Large intestine (tissue), 3 donors: Measurements from ENCODE around the gene REM2. TPM values are rescaled to one million over a fixed set of nuclear protein-coding genes. Genes with fewer than 3 reads are reported as not detected.
A peak's percentile ranks its signal among the peaks of the same experiment; 100 is the strongest.

ENCODE experiments used
- DNase-seq, 2 donors: peaks; one replicate each; pipeline versions ENCODE4 v3.0.0 to v3.0.0-alpha.2; 2013
- H3K27ac ChIP-seq: one replicate; pipeline ENCODE4 v1.5.1; 2013; ENCODE audit warnings: low read length
- H3K27me3 ChIP-seq: 2 replicates; pipeline ENCODE4 v1.6.1; 2013; ENCODE audit warnings: low read length; ENCODE audit not compliant: control insufficient read depth, insufficient read depth
- H3K36me3 ChIP-seq: 2 replicates; pipeline ENCODE4 v1.6.1; 2013; ENCODE audit warnings: low read length; ENCODE audit not compliant: control insufficient read depth, insufficient read depth
- H3K4me1 ChIP-seq: one replicate; pipeline ENCODE4 v1.6.1; 2013; ENCODE audit warnings: low read length; ENCODE audit not compliant: control insufficient read depth, insufficient read depth
- H3K4me3 ChIP-seq: one replicate; pipeline ENCODE4 v1.5.1; 2013; ENCODE audit warnings: low read length
- H3K9me3 ChIP-seq: one replicate; pipeline ENCODE4 v1.6.1; 2013; ENCODE audit warnings: mild to moderate bottlenecking, low read depth, low read length, moderate library complexity; ENCODE audit not compliant: control insufficient read depth
- WGBS: methylation state at CpG from one replicate; pipeline ENCODE4 v1.1.5; 2013; ENCODE audit warnings: low lambda C conversion rate; ENCODE audit not compliant: insufficient coverage; 5-methylcytosine and 5-hydroxymethylcytosine counted together
- polyA plus RNA-seq: library from polyadenylated mRNA; unstranded; fragments of 120-200 nt; gene quantifications from one replicate; pipeline ENCODE4 v1.2.1, GENCODE V29; 2013

The REM2 gene
- polyA plus RNA-seq, 1 donor, result 0.72 TPM

GRCh38 chr14:22875003-22875747 is 7.8 kb upstream of the REM2 start:
- Histone ChIP-seq H3K9me3 (no peaks in the 10 kb centered on the region), H3K27me3 (no peaks in the 10 kb centered on the region), H3K27ac (no peak overlapping the region), H3K4me3 (no peak overlapping the region), H3K4me1 (peaks cover 13% of the 10 kb centered on the region), H3K36me3 (peaks cover 61% of the 10 kb centered on the region)
- WGBS, result no CpG with 5 or more reads among the region's 15 CpGs
- no peak for DNase-seq

- H3K4me1 ChIP-seq, result peaks cover 7% of the 10 kb centered on the region
- no peak overlapping the region for H3K27ac ChIP-seq
- no peaks in the 10 kb centered on the region for H3K27me3 ChIP-seq
- H3K9me3 ChIP-seq, result no peaks in the 10 kb centered on the region
- H3K4me3 ChIP-seq, result no peak overlapping the region
- H3K36me3 ChIP-seq, result peaks cover 61% of the 10 kb centered on the region
- no CpG with 5 or more reads among the region's 20 CpGs for WGBS
- DNase-seq, result no peak
Measured at GRCh38 chr14:22875748-22876319, 7.2 kb upstream of the REM2 start.

GRCh38 chr14:22877000-22877501 is 6.0 kb upstream of the REM2 start:
- Histone ChIP-seq H3K4me1 (peaks cover 6% of the 10 kb centered on the region), H3K36me3 (peaks cover 61% of the 10 kb centered on the region)
- no CpG with 5 or more reads among the region's 22 CpGs for WGBS

GRCh38 chr14:22878271-22879246 is 4.5 kb upstream of the REM2 start:
- H3K4me3 ChIP-seq, result no peak overlapping the region
- peaks cover 2% of the 10 kb centered on the region for H3K27me3 ChIP-seq
- H3K27ac ChIP-seq, result no peak overlapping the region
- no peak for DNase-seq
- no CpG with 5 or more reads among the region's 8 CpGs for WGBS
- peaks cover 12% of the 10 kb centered on the region for H3K4me1 ChIP-seq
- no peaks in the 10 kb centered on the region for H3K9me3 ChIP-seq
- peaks cover 56% of the 10 kb centered on the region for H3K36me3 ChIP-seq

More at GRCh38 chr14:22877000-22877501, 6.0 kb upstream of the REM2 start:
- Histone ChIP-seq H3K27ac (no peak overlapping the region), H3K4me3 (no peak overlapping the region), H3K9me3 (no peaks in the 10 kb centered on the region), H3K27me3 (no peaks in the 10 kb centered on the region)
- no peak for DNase-seq

- no peak overlapping the region for H3K4me3 ChIP-seq
- H3K27ac ChIP-seq, result no peak overlapping the region
- WGBS, result 44% methylated on average over 3 of the region's 7 CpGs
Measured at GRCh38 chr14:22882064-22882463, 958 bp upstream of the REM2 start.

GRCh38 chr14:22882529-22883172 is 371 bp upstream of the REM2 start:
- no peak overlapping the region for H3K4me3 ChIP-seq
- H3K36me3 ChIP-seq, result peaks cover 18% of the 10 kb centered on the region
- DNase-seq, result peak in 1 of 2 donors; percentile 72
- H3K27ac ChIP-seq, result no peak overlapping the region
- WGBS, result no CpG with 5 or more reads among the region's 6 CpGs
- peaks cover 2% of the 10 kb centered on the region for H3K27me3 ChIP-seq
- peaks cover 30% of the 10 kb centered on the region for H3K4me1 ChIP-seq
- peaks cover 3% of the 10 kb centered on the region for H3K9me3 ChIP-seq

More at GRCh38 chr14:22882064-22882463, 958 bp upstream of the REM2 start:
- peaks cover 3% of the 10 kb centered on the region for H3K9me3 ChIP-seq
- peaks cover 30% of the 10 kb centered on the region for H3K4me1 ChIP-seq
- H3K27me3 ChIP-seq, result peaks cover 2% of the 10 kb centered on the region
- peaks cover 23% of the 10 kb centered on the region for H3K36me3 ChIP-seq
- no peak for DNase-seq

GRCh38 chr14:22884076-22884737 is 1.2 kb downstream of the REM2 start:
- no peak for DNase-seq
- Histone ChIP-seq H3K9me3 (peaks cover 3% of the 10 kb centered on the region), H3K27me3 (peaks cover 2% of the 10 kb centered on the region), H3K36me3 (peaks cover 2% of the 10 kb centered on the region), H3K4me3 (no peak overlapping the region), H3K27ac (peak overlapping the region; percentile 69), H3K4me1 (peaks cover 30% of the 10 kb centered on the region)
- WGBS, result no CpG with 5 or more reads among the region's 7 CpGs

GRCh38 chr14:22884738-22885523 is 1.9 kb downstream of the REM2 start:
- Histone ChIP-seq H3K36me3 (no peaks in the 10 kb centered on the region), H3K9me3 (peaks cover 3% of the 10 kb centered on the region), H3K27me3 (peaks cover 2% of the 10 kb centered on the region), H3K4me3 (no peak overlapping the region), H3K4me1 (peaks cover 30% of the 10 kb centered on the region), H3K27ac (peak overlapping the region; percentile 89)
- DNase-seq, result peak; percentile 93 to 98
- no CpG with 5 or more reads among the region's 11 CpGs for WGBS

GRCh38 chr14:22885975-22886374 is 3.0 kb downstream of the REM2 start:
- H3K27me3 ChIP-seq, result peaks cover 2% of the 10 kb centered on the region
- no CpG with 5 or more reads among the region's 21 CpGs for WGBS
- no peak for DNase-seq
- H3K36me3 ChIP-seq, result no peaks in the 10 kb centered on the region
- H3K9me3 ChIP-seq, result peaks cover 3% of the 10 kb centered on the region
- peak overlapping the region; percentile 89 for H3K27ac ChIP-seq
- peaks cover 30% of the 10 kb centered on the region for H3K4me1 ChIP-seq
- peak overlapping the region; percentile 63 for H3K4me3 ChIP-seq
